DOHH2 (cell line): Measurements from ENCODE around the gene IMP3.

Experiments used
- H3F3A ChIP-seq: fragments of 200-600 bp; sonication (generic), shearing (Covaris generic); 2 replicates; pipeline ENCODE4 v1.6.0; 2016; ENCODE audit warnings: antibody characterized with exemption, mild to moderate bottlenecking; ENCODE audit not compliant: control insufficient read depth, insufficient read depth
- H3K27ac ChIP-seq: fragments of 200-600 bp; sonication (generic); 2 replicates; pipeline ENCODE4 v1.5.1; 2014; ENCODE audit warnings: low read depth, mild to moderate bottlenecking, low read length, moderate library complexity
- H3K27me3 ChIP-seq: fragments of 200-600 bp; sonication (generic); 2 replicates; pipeline ENCODE4 v1.6.1; 2014; ENCODE audit warnings: mild to moderate bottlenecking, low read length, mixed read lengths; ENCODE audit not compliant: control insufficient read depth
- H3K36me3 ChIP-seq: fragments of 200-600 bp; sonication (generic); 2 replicates; pipeline ENCODE4 v1.6.1; 2014; ENCODE audit warnings: mild to moderate bottlenecking, low read length, moderate library complexity, mixed read lengths; ENCODE audit not compliant: control insufficient read depth
- H3K4me1 ChIP-seq: fragments of 200-600 bp; sonication (generic); 2 replicates; pipeline ENCODE4 v1.6.1; 2014; ENCODE audit warnings: mild to moderate bottlenecking, low read length, mixed read lengths; ENCODE audit not compliant: control insufficient read depth
- H3K4me2 ChIP-seq: fragments of 200-600 bp; sonication (generic); 2 replicates; pipeline ENCODE4 v1.6.0; 2014; ENCODE audit warnings: mild to moderate bottlenecking, low read length, moderate library complexity
- H3K4me3 ChIP-seq: fragments of 200-600 bp; sonication (generic); 2 replicates; pipeline ENCODE4 v1.5.1; 2014; ENCODE audit warnings: mild to moderate bottlenecking, low read length, mixed read lengths
- H3K79me2 ChIP-seq: fragments of 200-600 bp; sonication (generic); 2 replicates; pipeline ENCODE4 v1.6.1; 2014; ENCODE audit warnings: mild to moderate bottlenecking, low read length, mixed read lengths; ENCODE audit not compliant: control insufficient read depth
- H3K9me2 ChIP-seq: fragments of 200-600 bp; sonication (generic); replicated peaks from 2 replicates; pipeline ENCODE4 v1.6.1; 2014; ENCODE audit warnings: mild to moderate bottlenecking, low read length, mixed read lengths; ENCODE audit not compliant: control insufficient read depth
- H3K9me3 ChIP-seq: fragments of 200-600 bp; sonication (generic); 2 replicates; pipeline ENCODE4 v1.6.1; 2014; ENCODE audit warnings: antibody characterized with exemption, low read length, mixed read lengths; ENCODE audit not compliant: control insufficient read depth, insufficient read depth
- H4K20me1 ChIP-seq: fragments of 200-600 bp; sonication (generic); 2 replicates; pipeline ENCODE4 v1.6.0; 2014; ENCODE audit warnings: low read depth, mild to moderate bottlenecking, antibody characterized with exemption, low read length, moderate library complexity; ENCODE audit not compliant: control insufficient read depth, insufficient read depth
- CTCF ChIP-seq: fragments of 200-600 bp; sonication (generic); IDR thresholded peaks from one replicate; pipeline ENCODE4 v1.5.1; 2014; ENCODE audit warnings: antibody characterized with exemption, mild to moderate bottlenecking, low read depth, low read length; ENCODE audit not compliant: poor library complexity, severe bottlenecking
- EZH2phosphoT487 ChIP-seq: fragments of 200-600 bp; sonication (generic); IDR thresholded peaks from 2 replicates; pipeline ENCODE4 v1.6.1; 2017; ENCODE audit warnings: borderline replicate concordance, mild to moderate bottlenecking, antibody characterized with exemption, low read length, moderate library complexity, mixed read lengths

Gene IMP3

GRCh38 chr15:75676688-75677464 lies 36.9 kb upstream of the IMP3 start:
- no peaks in the 10 kb centered on the region for H3K79me2 ChIP-seq
- H3K4me3 ChIP-seq: no peak overlapping the region
- peaks cover 10% of the 10 kb centered on the region; the same call in 1 of the 2 replicates for H3K27me3 ChIP-seq
- H3F3A ChIP-seq: no peaks in the 10 kb centered on the region
- no peaks in the 10 kb centered on the region for H4K20me1 ChIP-seq
- H3K4me1 ChIP-seq: no peaks in the 10 kb centered on the region
- no peaks in the 10 kb centered on the region for H3K36me3 ChIP-seq
- no peaks in the 10 kb centered on the region for H3K9me3 ChIP-seq
- H3K9me2 ChIP-seq: no peaks in the 10 kb centered on the region
- no peak overlapping the region for H3K27ac ChIP-seq
- no peak overlapping the region for H3K4me2 ChIP-seq
- TF ChIP-seq EZH2phosphoT487 (no peak), CTCF (no peak)

- Histone ChIP-seq H3K9me3 (no peaks in the 10 kb centered on the region), H3K27ac (no peak overlapping the region), H3K4me1 (no peaks in the 10 kb centered on the region)
These were observed 35.8 kb upstream of the IMP3 start for GRCh38 chr15:75675579-75676404.

GRCh38 chr15:75674366-75674765 lies 34.3 kb upstream of the IMP3 start:
- H3K27me3 ChIP-seq: peaks cover 10% of the 10 kb centered on the region; the same call in 1 of the 2 replicates
- H3K4me2 ChIP-seq: no peak overlapping the region
- H3K27ac ChIP-seq: no peak overlapping the region

More at GRCh38 chr15:75675579-75676404, 35.8 kb upstream of the IMP3 start:
- Histone ChIP-seq H3K36me3 (no peaks in the 10 kb centered on the region), H3K27me3 (peaks cover 10% of the 10 kb centered on the region; the same call in 1 of the 2 replicates), H3K4me3 (no peak overlapping the region), H3F3A (no peaks in the 10 kb centered on the region), H3K4me2 (no peak overlapping the region), H3K79me2 (no peaks in the 10 kb centered on the region), H3K9me2 (no peaks in the 10 kb centered on the region), H4K20me1 (no peaks in the 10 kb centered on the region)
- no peak for TF ChIP-seq EZH2phosphoT487
- TF ChIP-seq CTCF: no peak

More at GRCh38 chr15:75674366-75674765, 34.3 kb upstream of the IMP3 start:
- Histone ChIP-seq H3K4me3 (no peak overlapping the region), H3K36me3 (no peaks in the 10 kb centered on the region), H3F3A (no peaks in the 10 kb centered on the region), H3K4me1 (no peaks in the 10 kb centered on the region), H4K20me1 (no peaks in the 10 kb centered on the region), H3K9me2 (no peaks in the 10 kb centered on the region), H3K79me2 (no peaks in the 10 kb centered on the region), H3K9me3 (no peaks in the 10 kb centered on the region)
- no peak for TF ChIP-seq EZH2phosphoT487
- TF ChIP-seq CTCF: no peak
